Measurements from ENCODE around the gene H3-3A.

The H3-3A gene

DNA sequence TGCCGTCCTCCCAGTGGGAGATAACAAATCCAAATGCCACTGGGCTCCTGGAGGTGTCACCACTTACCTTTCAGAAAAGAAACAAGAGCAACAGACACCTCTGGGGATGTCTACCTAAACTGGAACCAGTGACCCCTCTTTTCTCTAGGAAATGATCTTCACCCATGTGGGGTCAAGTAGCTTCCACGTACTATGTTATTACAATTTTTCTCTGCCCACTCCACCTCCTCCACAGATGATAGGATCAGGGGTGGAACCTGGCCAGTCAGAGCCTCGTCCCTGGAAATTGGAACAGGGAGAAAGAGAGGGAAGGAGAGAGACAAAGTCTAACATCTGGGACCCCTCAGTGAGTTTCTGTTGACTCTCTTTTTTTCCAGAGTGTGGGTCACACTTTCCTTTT is 50.1 kb downstream of the H3-3A start:
- no peak overlapping the region for H4K8ac ChIP-seq (ENCODE audit: low read depth, low read length)
- H3K4me3 ChIP-seq (ENCODE audit: low read length) = no peak overlapping the region
- H3K79me2 ChIP-seq (ENCODE audit: control insufficient read depth, insufficient read depth, low read length) = no peaks in the 10 kb centered on the region
- no peak overlapping the region for H3K4me2 ChIP-seq (ENCODE audit: low read length)
- H3K27me3 ChIP-seq (ENCODE audit: insufficient read depth, low read length, poor library complexity) = no peaks in the 10 kb centered on the region
- H3K27ac ChIP-seq (ENCODE audit: low read depth, low read length) = no peak overlapping the region
- H2BK120ac ChIP-seq (ENCODE audit: low read depth, low read length) = no peak overlapping the region
- H4K5ac ChIP-seq (ENCODE audit: low read length) = no peak overlapping the region
- H3K9ac ChIP-seq (ENCODE audit: low read length) = no peak overlapping the region
- H3K18ac ChIP-seq (ENCODE audit: low read length) = no peak overlapping the region
- no peak overlapping the region for H2BK5ac ChIP-seq (ENCODE audit: low read length)
- H3K79me1 ChIP-seq (ENCODE audit: low read length) = no peaks in the 10 kb centered on the region
- no peak overlapping the region for H3K23ac ChIP-seq (ENCODE audit: low read length)
- H3K56ac ChIP-seq (ENCODE audit: low read length) = no peak overlapping the region
- H2AK5ac ChIP-seq (ENCODE audit: low read length) = no peak overlapping the region
- no peak overlapping the region for H3K4ac ChIP-seq (ENCODE audit: low read depth, low read length)
- no peak for DNase-seq
- no peak overlapping the region for H2BK15ac ChIP-seq (replicated peaks; ENCODE audit: low read depth)
- WGBS (ENCODE audit: extremely low coverage, insufficient coverage, low lambda C conversion rate) = no CpG with 5 or more reads among the region's 3 CpGs
- peaks cover 13% of the 10 kb centered on the region for H3K4me1 ChIP-seq (ENCODE audit: control insufficient read depth, low read depth, low read length)
- H3K36me3 ChIP-seq (ENCODE audit: control insufficient read depth, insufficient read depth, low read length) = no peaks in the 10 kb centered on the region

DNA sequence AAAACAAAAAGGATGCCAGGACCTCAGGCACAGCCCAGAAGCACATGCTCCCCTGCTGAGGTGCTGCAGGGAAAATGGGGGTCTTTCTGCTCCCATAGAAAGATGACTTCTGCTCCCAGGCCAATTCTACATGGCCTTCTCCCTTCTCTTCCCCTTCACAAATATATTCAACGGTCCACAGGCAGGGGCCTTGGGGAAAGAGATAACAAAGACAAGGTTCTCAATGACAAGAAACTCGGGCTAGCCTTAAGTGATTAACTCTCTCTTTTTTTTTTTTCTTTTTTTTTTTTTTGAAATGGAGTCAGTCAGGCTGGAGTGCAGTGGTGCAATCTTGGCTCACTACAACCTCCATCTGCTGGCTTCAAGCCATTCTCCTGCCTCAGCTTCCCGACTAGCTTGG is 54.2 kb downstream of the H3-3A start:
- Histone ChIP-seq H3K4me1 (ENCODE audit: control insufficient read depth, low read depth, low read length) (peaks cover 2% of the 10 kb centered on the region), H3K4me3 (ENCODE audit: low read length) (no peak overlapping the region), H3K9ac (ENCODE audit: low read length) (no peak overlapping the region), H3K79me1 (ENCODE audit: low read length) (no peaks in the 10 kb centered on the region), H3K56ac (ENCODE audit: low read length) (no peak overlapping the region), H3K4me2 (ENCODE audit: low read length) (no peak overlapping the region), H2BK15ac (replicated peaks; ENCODE audit: low read depth) (no peak overlapping the region), H3K27me3 (ENCODE audit: insufficient read depth, low read length, poor library complexity) (no peaks in the 10 kb centered on the region), H2AK5ac (ENCODE audit: low read length) (no peak overlapping the region), H3K79me2 (ENCODE audit: control insufficient read depth, insufficient read depth, low read length) (no peaks in the 10 kb centered on the region), H4K8ac (ENCODE audit: low read depth, low read length) (no peak overlapping the region), H3K18ac (ENCODE audit: low read length) (no peak overlapping the region), H2BK5ac (ENCODE audit: low read length) (no peak overlapping the region), H3K23ac (ENCODE audit: low read length) (no peak overlapping the region), H3K4ac (ENCODE audit: low read depth, low read length) (no peak overlapping the region), H4K5ac (ENCODE audit: low read length) (no peak overlapping the region), H3K36me3 (ENCODE audit: control insufficient read depth, insufficient read depth, low read length) (no peaks in the 10 kb centered on the region), H2BK120ac (ENCODE audit: low read depth, low read length) (no peak overlapping the region), H3K27ac (ENCODE audit: low read depth, low read length) (no peak overlapping the region)
- no peak for DNase-seq
- no CpG with 5 or more reads among the region's 3 CpGs for WGBS (ENCODE audit: extremely low coverage, insufficient coverage, low lambda C conversion rate)

- no peak overlapping the region for H3K23ac ChIP-seq (ENCODE audit: low read length)
- H4K8ac ChIP-seq (ENCODE audit: low read depth, low read length) = no peak overlapping the region
- H4K5ac ChIP-seq (ENCODE audit: low read length) = no peak overlapping the region
- H3K4me1 ChIP-seq (ENCODE audit: control insufficient read depth, low read depth, low read length) = no peaks in the 10 kb centered on the region
- H3K36me3 ChIP-seq (ENCODE audit: control insufficient read depth, insufficient read depth, low read length) = no peaks in the 10 kb centered on the region
- H3K27ac ChIP-seq (ENCODE audit: low read depth, low read length) = no peak overlapping the region
- H2BK120ac ChIP-seq (ENCODE audit: low read depth, low read length) = no peak overlapping the region
- no peak overlapping the region for H3K56ac ChIP-seq (ENCODE audit: low read length)
- no peak overlapping the region for H2BK5ac ChIP-seq (ENCODE audit: low read length)
- DNase-seq = no peak
- H3K4me3 ChIP-seq (ENCODE audit: low read length) = no peak overlapping the region
- no peaks in the 10 kb centered on the region for H3K27me3 ChIP-seq (ENCODE audit: insufficient read depth, low read length, poor library complexity)
- H3K79me2 ChIP-seq (ENCODE audit: control insufficient read depth, insufficient read depth, low read length) = no peaks in the 10 kb centered on the region
- no peak overlapping the region for H3K4ac ChIP-seq (ENCODE audit: low read depth, low read length)
- no peak overlapping the region for H3K18ac ChIP-seq (ENCODE audit: low read length)
- H2AK5ac ChIP-seq (ENCODE audit: low read length) = no peak overlapping the region
- no peaks in the 10 kb centered on the region for H3K79me1 ChIP-seq (ENCODE audit: low read length)
- H3K4me2 ChIP-seq (ENCODE audit: low read length) = no peak overlapping the region
- no peak overlapping the region for H3K9ac ChIP-seq (ENCODE audit: low read length)
- WGBS (ENCODE audit: extremely low coverage, insufficient coverage, low lambda C conversion rate) = no CpG with 5 or more reads among the region's 6 CpGs
- no peak overlapping the region for H2BK15ac ChIP-seq (replicated peaks; ENCODE audit: low read depth)
Measured at GRCh38 chr1:226117330-226117729, 54.8 kb downstream of the H3-3A start.

DNA sequence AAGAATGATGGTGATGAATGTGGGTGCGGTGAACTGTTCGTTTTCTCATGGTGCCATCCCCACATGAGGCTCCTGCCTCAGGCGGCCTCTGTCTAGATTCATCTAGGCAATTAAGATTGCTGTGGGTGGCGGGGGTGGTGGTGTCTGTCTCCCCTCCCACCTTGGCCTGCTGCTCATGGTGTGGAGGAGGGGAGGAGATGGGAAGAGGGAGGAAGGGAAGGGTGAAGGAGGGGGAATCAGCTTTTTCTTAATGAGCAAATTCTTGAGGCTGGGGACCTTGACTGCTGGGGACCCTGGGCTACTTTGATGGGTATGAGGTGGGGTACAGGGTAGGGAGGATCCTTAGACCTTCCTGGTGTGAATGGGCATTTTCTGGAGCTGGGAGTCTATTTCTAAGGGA is 55.8 kb downstream of the H3-3A start:
- no peak for DNase-seq
- no CpG with 5 or more reads among the region's 4 CpGs for WGBS (ENCODE audit: extremely low coverage, insufficient coverage, low lambda C conversion rate)
- Histone ChIP-seq H3K23ac (ENCODE audit: low read length) (no peak overlapping the region), H2BK15ac (replicated peaks; ENCODE audit: low read depth) (no peak overlapping the region), H2BK120ac (ENCODE audit: low read depth, low read length) (no peak overlapping the region), H3K4me1 (ENCODE audit: control insufficient read depth, low read depth, low read length) (no peaks in the 10 kb centered on the region), H3K27me3 (ENCODE audit: insufficient read depth, low read length, poor library complexity) (no peaks in the 10 kb centered on the region), H3K36me3 (ENCODE audit: control insufficient read depth, insufficient read depth, low read length) (no peaks in the 10 kb centered on the region), H4K5ac (ENCODE audit: low read length) (no peak overlapping the region), H3K9ac (ENCODE audit: low read length) (peak overlapping the region; percentile 13), H2BK5ac (ENCODE audit: low read length) (no peak overlapping the region), H3K4me3 (ENCODE audit: low read length) (no peak overlapping the region), H3K27ac (ENCODE audit: low read depth, low read length) (no peak overlapping the region), H2AK5ac (ENCODE audit: low read length) (no peak overlapping the region), H3K18ac (ENCODE audit: low read length) (no peak overlapping the region), H3K56ac (ENCODE audit: low read length) (peak overlapping the region; percentile 34), H3K79me1 (ENCODE audit: low read length) (no peaks in the 10 kb centered on the region), H3K79me2 (ENCODE audit: control insufficient read depth, insufficient read depth, low read length) (no peaks in the 10 kb centered on the region), H3K4ac (ENCODE audit: low read depth, low read length) (no peak overlapping the region), H4K8ac (ENCODE audit: low read depth, low read length) (no peak overlapping the region), H3K4me2 (ENCODE audit: low read length) (no peak overlapping the region)

DNA sequence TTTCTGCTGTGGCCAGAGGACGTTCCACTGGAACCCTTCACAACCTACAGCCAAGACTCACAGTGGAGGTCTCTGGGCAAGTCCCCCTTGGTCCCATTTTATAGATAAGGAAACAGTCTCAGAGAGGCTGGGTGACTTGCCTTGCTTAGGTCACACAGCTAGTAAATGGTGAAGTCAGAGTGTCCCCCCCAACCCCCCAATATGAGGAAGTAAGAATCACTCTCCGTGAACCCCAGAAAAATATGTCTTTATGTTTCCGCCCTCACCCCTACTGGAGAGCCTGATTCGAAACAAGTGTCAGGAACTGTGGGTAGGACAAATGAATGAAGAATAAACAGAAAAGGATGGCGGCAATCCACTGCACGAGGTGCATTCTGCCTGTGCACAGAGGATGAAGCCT is 56.7 kb downstream of the H3-3A start:
- Histone ChIP-seq H3K4me3 (ENCODE audit: low read length) (no peak overlapping the region), H2BK15ac (replicated peaks; ENCODE audit: low read depth) (no peak overlapping the region), H3K79me2 (ENCODE audit: control insufficient read depth, insufficient read depth, low read length) (no peaks in the 10 kb centered on the region), H4K8ac (ENCODE audit: low read depth, low read length) (no peak overlapping the region), H3K4ac (ENCODE audit: low read depth, low read length) (no peak overlapping the region), H3K23ac (ENCODE audit: low read length) (no peak overlapping the region), H3K4me1 (ENCODE audit: control insufficient read depth, low read depth, low read length) (no peaks in the 10 kb centered on the region), H3K56ac (ENCODE audit: low read length) (no peak overlapping the region), H3K9ac (ENCODE audit: low read length) (no peak overlapping the region), H3K4me2 (ENCODE audit: low read length) (no peak overlapping the region), H2BK120ac (ENCODE audit: low read depth, low read length) (no peak overlapping the region), H4K5ac (ENCODE audit: low read length) (no peak overlapping the region), H3K27ac (ENCODE audit: low read depth, low read length) (no peak overlapping the region), H3K79me1 (ENCODE audit: low read length) (no peaks in the 10 kb centered on the region), H3K36me3 (ENCODE audit: control insufficient read depth, insufficient read depth, low read length) (no peaks in the 10 kb centered on the region), H3K18ac (ENCODE audit: low read length) (no peak overlapping the region), H2BK5ac (ENCODE audit: low read length) (no peak overlapping the region), H3K27me3 (ENCODE audit: insufficient read depth, low read length, poor library complexity) (no peaks in the 10 kb centered on the region), H2AK5ac (ENCODE audit: low read length) (no peak overlapping the region)
- no CpG with 5 or more reads among the region's 6 CpGs for WGBS (ENCODE audit: extremely low coverage, insufficient coverage, low lambda C conversion rate)
- no peak for DNase-seq

GRCh38 chr1:226120398-226120797 is 57.9 kb downstream of the H3-3A start:
- Histone ChIP-seq H3K27me3 (ENCODE audit: insufficient read depth, low read length, poor library complexity) (no peaks in the 10 kb centered on the region), H3K4ac (ENCODE audit: low read depth, low read length) (no peak overlapping the region), H3K79me2 (ENCODE audit: control insufficient read depth, insufficient read depth, low read length) (no peaks in the 10 kb centered on the region), H3K4me3 (ENCODE audit: low read length) (no peak overlapping the region), H3K79me1 (ENCODE audit: low read length) (no peaks in the 10 kb centered on the region), H3K27ac (ENCODE audit: low read depth, low read length) (no peak overlapping the region), H3K36me3 (ENCODE audit: control insufficient read depth, insufficient read depth, low read length) (no peaks in the 10 kb centered on the region), H4K5ac (ENCODE audit: low read length) (no peak overlapping the region), H3K4me2 (ENCODE audit: low read length) (no peak overlapping the region), H3K9ac (ENCODE audit: low read length) (no peak overlapping the region), H2BK15ac (replicated peaks; ENCODE audit: low read depth) (no peak overlapping the region), H2AK5ac (ENCODE audit: low read length) (no peak overlapping the region), H3K56ac (ENCODE audit: low read length) (no peak overlapping the region), H2BK5ac (ENCODE audit: low read length) (no peak overlapping the region), H3K18ac (ENCODE audit: low read length) (no peak overlapping the region), H3K23ac (ENCODE audit: low read length) (no peak overlapping the region), H4K8ac (ENCODE audit: low read depth, low read length) (no peak overlapping the region), H2BK120ac (ENCODE audit: low read depth, low read length) (no peak overlapping the region), H3K4me1 (ENCODE audit: control insufficient read depth, low read depth, low read length) (peaks cover 3% of the 10 kb centered on the region)
- no CpG with 5 or more reads among the region's 5 CpGs for WGBS (ENCODE audit: extremely low coverage, insufficient coverage, low lambda C conversion rate)
- no peak for DNase-seq

Data from mesendoderm (in vitro differentiated cells).